HEK293 (cell line): ENCODE measurements around the gene POLD1.

ENCODE experiments used
- CTCF ChIA-PET: fragments of 350-600 bp; formaldehyde crosslinking; extraction: SDS; loops from one replicate; lab custom pipeline; 2021; ENCODE audit warnings: antibody characterized with exemption; lab: Yijun Ruan, JAX
- POLR2A ChIA-PET: fragments of 300-600 bp; formaldehyde crosslinking; extraction: SDS; loops from one replicate; lab custom pipeline; 2020; ENCODE audit warnings: antibody characterized with exemption, inconsistent platforms; lab: Yijun Ruan, JAX
- H3K27ac ChIP-seq: fragments of 200-500 bp; sonication (Bioruptor generic); 2 replicates; pipeline ENCODE4 v1.5.1; 2014; ENCODE audit warnings: low read depth, low read length, control low read depth, inconsistent platforms; ENCODE audit errors: extremely low read depth
- H3K36me3 ChIP-seq, 2 experiments: fragments of 200-500 bp in 1 of 2; sonication (Bioruptor generic) in 1 of 2; 1 replicate in 1 of 2; 2 replicates in 1 of 2; pipeline ENCODE4 v1.5.1; 2014 to 2017; ENCODE audit warnings: inconsistent platforms in 2 of 2, low read length in 2 of 2; ENCODE audit not compliant: control insufficient read depth in 2 of 2, insufficient read depth in 1 of 2
- H3K4me1 ChIP-seq: fragments of 200-500 bp; sonication (Bioruptor generic); 2 replicates; pipeline ENCODE4 v1.5.1; 2014; ENCODE audit warnings: mild to moderate bottlenecking, low read length, inconsistent platforms; ENCODE audit not compliant: control insufficient read depth, insufficient read depth
- H3K4me3 ChIP-seq: 2 replicates; pipeline ENCODE4 v1.5.1; 2011; ENCODE audit warnings: low read depth, mild to moderate bottlenecking, control low read depth, low read length, moderate library complexity
- H3K9me3 ChIP-seq: fragments of 200-500 bp; sonication (Bioruptor generic); 2 replicates; pipeline ENCODE4 v1.5.1; 2014; ENCODE audit warnings: low read depth, low read length, inconsistent platforms; ENCODE audit not compliant: control insufficient read depth, insufficient read depth
- EGR2 ChIP-seq: fragments of 450-650 bp; formaldehyde crosslinking; IDR thresholded peaks from 2 replicates; pipeline ENCODE4 v1.5.1; 2016; ENCODE audit warnings: low read depth, missing biosample characterization, missing genetic modification characterization
- IKZF3 ChIP-seq: fragments of 450-650 bp; IDR thresholded peaks from 2 replicates; pipeline ENCODE4 v1.5.0; 2018; ENCODE audit warnings: missing biosample characterization, mild to moderate bottlenecking, missing genetic modification characterization, moderate library complexity
- PRDM1 ChIP-seq: fragments of 450-650 bp; formaldehyde crosslinking; IDR thresholded peaks from 2 replicates; pipeline ENCODE4; 2016; ENCODE audit warnings: missing biosample characterization, missing genetic modification characterization
- SP7 ChIP-seq: fragments of 450-650 bp; formaldehyde crosslinking; IDR thresholded peaks from 2 replicates; pipeline ENCODE4 v1.5.1; 2016; ENCODE audit warnings: missing biosample characterization, missing genetic modification characterization
- YY1 ChIP-seq: fragments of 450-650 bp; formaldehyde crosslinking; IDR thresholded peaks from 2 replicates; pipeline ENCODE4 v1.5.1; 2018; ENCODE audit warnings: missing biosample characterization, missing genetic modification characterization
- ZBTB17 ChIP-seq: fragments of 450-650 bp; formaldehyde crosslinking; IDR thresholded peaks from 2 replicates; pipeline ENCODE4 v1.5.1; 2016; ENCODE audit warnings: missing biosample characterization, missing genetic modification characterization
- ZEB2 ChIP-seq: fragments of 450-650 bp; formaldehyde crosslinking; IDR thresholded peaks from 2 replicates; pipeline ENCODE4 v1.5.1; 2016; ENCODE audit warnings: missing biosample characterization, missing genetic modification characterization
- ZFP69B ChIP-seq: fragments of 450-650 bp; formaldehyde crosslinking; IDR thresholded peaks from 2 replicates; pipeline ENCODE4 v1.5.1; 2016; ENCODE audit warnings: missing biosample characterization, missing genetic modification characterization
- ZNF114 ChIP-seq: fragments of 450-650 bp; formaldehyde crosslinking; IDR thresholded peaks from 2 replicates; pipeline ENCODE4 v1.5.0; 2017; ENCODE audit warnings: missing biosample characterization, missing genetic modification characterization
- ZNF16 ChIP-seq: fragments of 450-650 bp; formaldehyde crosslinking; IDR thresholded peaks from 2 replicates; pipeline ENCODE4 v1.5.1; 2016; ENCODE audit warnings: low read depth, missing biosample characterization, missing genetic modification characterization
- ZNF211 ChIP-seq: fragments of 450-650 bp; formaldehyde crosslinking; IDR thresholded peaks from 2 replicates; pipeline ENCODE4 v1.5.1; 2016; ENCODE audit warnings: low read depth, missing biosample characterization, missing genetic modification characterization
- ZNF24 ChIP-seq: fragments of 450-650 bp; formaldehyde crosslinking; IDR thresholded peaks from 2 replicates; pipeline ENCODE4 v1.5.1; 2016; ENCODE audit warnings: missing biosample characterization, missing genetic modification characterization
- ZNF366 ChIP-seq: fragments of 450-650 bp; formaldehyde crosslinking; conservative IDR thresholded peaks from 2 replicates; pipeline ENCODE4 v1.5.1; 2016; ENCODE audit warnings: missing biosample characterization, missing genetic modification characterization
- ZNF416 ChIP-seq: fragments of 450-650 bp; formaldehyde crosslinking; IDR thresholded peaks from 2 replicates; pipeline ENCODE4 v1.5.1; 2016; ENCODE audit warnings: missing biosample characterization, missing genetic modification characterization
- ZNF426 ChIP-seq: fragments of 450-650 bp; formaldehyde crosslinking; IDR thresholded peaks from 2 replicates; pipeline ENCODE4 v1.5.1; 2017; ENCODE audit warnings: missing biosample characterization, missing genetic modification characterization, mild to moderate bottlenecking, inconsistent platforms, moderate library complexity
- ZNF510 ChIP-seq: fragments of 450-650 bp; formaldehyde crosslinking; IDR thresholded peaks from 2 replicates; pipeline ENCODE4 v1.5.1; 2018; ENCODE audit warnings: mild to moderate bottlenecking, missing genetic modification characterization, missing biosample characterization; ENCODE audit not compliant: insufficient replicate concordance
- ZNF658 ChIP-seq: fragments of 450-650 bp; formaldehyde crosslinking; IDR thresholded peaks from 2 replicates; pipeline ENCODE4; 2016; ENCODE audit warnings: missing biosample characterization, missing genetic modification characterization
- ZNF747 ChIP-seq: fragments of 450-650 bp; formaldehyde crosslinking; IDR thresholded peaks from 2 replicates; pipeline ENCODE4 v1.5.1; 2016; ENCODE audit warnings: missing biosample characterization, missing genetic modification characterization
- TF ChIP-seq, protein P1 (sequence below): fragments of 450-650 bp; formaldehyde crosslinking; IDR thresholded peaks from 2 replicates; pipeline ENCODE4 v1.5.1; 2017; ENCODE audit warnings: missing biosample characterization, mild to moderate bottlenecking, missing genetic modification characterization, moderate library complexity
- TF ChIP-seq, protein P2 (sequence below): fragments of 450-650 bp; formaldehyde crosslinking; IDR thresholded peaks from 2 replicates; pipeline ENCODE4 v1.5.1; 2016; ENCODE audit warnings: missing biosample characterization, missing genetic modification characterization, borderline replicate concordance
- TF ChIP-seq, protein P3 (sequence below): fragments of 450-650 bp; formaldehyde crosslinking; IDR thresholded peaks from 2 replicates; pipeline ENCODE4 v1.5.1; 2017; ENCODE audit warnings: missing biosample characterization, missing genetic modification characterization
- TF ChIP-seq, protein P4 (sequence below): sonication (generic); formaldehyde crosslinking; IDR thresholded peaks from 2 replicates; pipeline ENCODE4 v1.8.1; 2022; ENCODE audit warnings: mild to moderate bottlenecking, moderate library complexity, missing genetic modification reagents
- TF ChIP-seq, protein P5 (sequence below): fragments of 450-650 bp; formaldehyde crosslinking; IDR thresholded peaks from 2 replicates; pipeline ENCODE4 v1.5.1; 2017; ENCODE audit warnings: missing biosample characterization, missing genetic modification characterization

POLD1 gene

DNA sequence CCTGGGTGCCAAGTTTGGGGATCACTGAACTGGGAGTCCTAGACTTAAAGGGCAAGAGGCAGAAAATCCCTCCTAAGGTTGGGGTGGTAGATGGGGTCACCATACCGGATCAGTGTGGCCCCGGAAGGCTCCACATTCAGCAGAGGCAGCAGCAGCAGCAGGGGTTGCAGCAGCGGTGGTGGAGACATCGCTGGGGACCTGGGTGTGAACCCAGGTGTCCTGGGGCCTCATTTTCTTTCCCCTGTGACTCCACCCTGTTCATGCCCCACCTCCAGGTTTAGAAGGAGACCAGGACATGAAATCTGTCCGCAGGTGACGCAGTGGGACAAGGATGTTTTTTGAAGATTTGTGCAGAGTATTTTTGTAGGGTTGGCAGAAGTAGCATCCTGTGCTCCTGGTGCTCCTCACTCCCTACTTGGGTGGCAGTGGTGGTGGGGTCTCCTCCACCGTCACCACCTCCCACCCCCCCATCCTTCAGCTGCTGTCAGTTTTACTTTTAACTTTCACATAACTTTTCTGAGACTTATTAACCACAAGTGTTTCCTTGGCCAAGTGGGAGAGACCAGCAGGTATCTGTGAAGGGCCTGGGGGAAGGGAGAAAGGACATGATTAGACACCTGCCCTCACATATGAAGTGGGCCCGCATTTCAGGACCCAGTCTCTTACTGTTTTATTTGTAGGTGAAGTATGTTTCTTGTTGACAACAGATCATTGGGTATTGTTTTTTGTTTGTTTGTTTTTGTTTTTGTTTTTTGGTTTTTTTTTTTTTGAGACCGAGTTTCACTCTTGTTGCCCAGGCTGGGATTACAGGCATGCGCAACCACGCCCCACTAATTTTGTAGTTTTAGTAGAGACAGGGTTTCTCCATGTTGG, 18.5 kb upstream of the POLD1 start, which contains the start of gene NAPSA (continued):
- TF ChIP-seq ZFP69B (tag by site-specific recombination) (0 out of 2 replicates have a peak, but pooled peaks have one; percentile 27), PRDM1 (tag by site-specific recombination) (0 out of 2 replicates have a peak, but pooled peaks have one; percentile 17), ZNF416 (tag by site-specific recombination) (no peak), ZNF211 (tag by site-specific recombination) (no peak), ZNF366 (no peak), EGR2 (tag by site-specific recombination) (no peak), ZNF426 (tag by site-specific recombination) (no peak)
- TF ChIP-seq, protein P1, sequence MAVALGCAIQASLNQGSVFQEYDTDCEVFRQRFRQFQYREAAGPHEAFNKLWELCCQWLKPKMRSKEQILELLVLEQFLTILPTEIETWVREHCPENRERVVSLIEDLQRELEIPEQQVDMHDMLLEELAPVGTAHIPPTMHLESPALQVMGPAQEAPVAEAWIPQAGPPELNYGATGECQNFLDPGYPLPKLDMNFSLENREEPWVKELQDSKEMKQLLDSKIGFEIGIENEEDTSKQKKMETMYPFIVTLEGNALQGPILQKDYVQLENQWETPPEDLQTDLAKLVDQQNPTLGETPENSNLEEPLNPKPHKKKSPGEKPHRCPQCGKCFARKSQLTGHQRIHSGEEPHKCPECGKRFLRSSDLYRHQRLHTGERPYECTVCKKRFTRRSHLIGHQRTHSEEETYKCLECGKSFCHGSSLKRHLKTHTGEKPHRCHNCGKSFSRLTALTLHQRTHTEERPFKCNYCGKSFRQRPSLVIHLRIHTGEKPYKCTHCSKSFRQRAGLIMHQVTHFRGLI (tag by site-specific recombination), result no peak
- TF ChIP-seq, protein P2, sequence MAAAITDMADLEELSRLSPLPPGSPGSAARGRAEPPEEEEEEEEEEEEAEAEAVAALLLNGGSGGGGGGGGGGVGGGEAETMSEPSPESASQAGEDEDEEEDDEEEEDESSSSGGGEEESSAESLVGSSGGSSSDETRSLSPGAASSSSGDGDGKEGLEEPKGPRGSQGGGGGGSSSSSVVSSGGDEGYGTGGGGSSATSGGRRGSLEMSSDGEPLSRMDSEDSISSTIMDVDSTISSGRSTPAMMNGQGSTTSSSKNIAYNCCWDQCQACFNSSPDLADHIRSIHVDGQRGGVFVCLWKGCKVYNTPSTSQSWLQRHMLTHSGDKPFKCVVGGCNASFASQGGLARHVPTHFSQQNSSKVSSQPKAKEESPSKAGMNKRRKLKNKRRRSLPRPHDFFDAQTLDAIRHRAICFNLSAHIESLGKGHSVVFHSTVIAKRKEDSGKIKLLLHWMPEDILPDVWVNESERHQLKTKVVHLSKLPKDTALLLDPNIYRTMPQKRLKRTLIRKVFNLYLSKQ (tag by site-specific recombination), result no peak

DNA sequence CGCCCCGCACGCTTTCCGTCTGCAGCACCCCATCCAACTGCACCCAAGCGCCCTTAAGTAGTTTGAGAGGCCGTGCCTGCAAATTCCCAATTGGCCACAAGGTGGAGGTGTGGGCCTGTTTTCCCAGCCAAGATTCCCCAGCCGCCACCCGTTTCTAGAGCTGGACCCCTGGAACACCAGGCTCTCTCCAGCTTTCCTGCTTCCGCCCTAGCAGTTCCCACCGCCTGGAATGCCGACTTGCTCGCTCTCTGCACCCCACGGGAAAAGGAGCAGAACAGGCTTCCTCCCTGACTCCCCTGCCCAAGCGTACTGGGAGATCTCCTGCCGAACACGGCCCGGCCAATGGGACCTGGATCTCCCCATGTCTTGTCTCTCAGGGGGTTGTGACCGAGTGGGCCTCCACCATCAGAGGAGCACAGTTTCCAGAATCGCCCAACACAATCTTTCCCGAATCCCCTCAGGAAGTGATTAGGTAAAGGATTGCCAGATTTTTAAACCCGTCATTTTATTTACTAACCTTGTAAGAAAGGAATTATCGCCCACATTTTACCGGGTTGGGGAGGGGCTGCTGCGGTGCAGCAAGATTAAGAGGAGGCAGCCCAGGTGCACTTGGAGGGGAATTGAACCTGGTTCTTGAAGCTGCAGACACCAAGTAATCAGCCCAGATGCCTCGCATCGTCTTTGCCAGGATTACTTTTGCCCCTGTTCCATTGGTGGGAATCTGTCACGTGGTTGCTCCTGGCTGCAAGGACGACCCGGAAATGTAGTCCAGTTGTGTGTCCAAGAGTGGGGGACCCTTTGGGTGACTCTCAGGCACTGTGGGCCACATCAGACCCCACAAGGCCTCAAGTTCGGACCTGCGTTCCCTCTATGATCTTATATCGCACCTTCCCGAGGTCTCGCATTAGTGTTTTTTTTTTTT, 15.2 kb upstream of the POLD1 start:
- Histone ChIP-seq H3K36me3 (no peaks in the 10 kb centered on the region), H3K27ac (peak overlapping the region; percentile 48), H3K4me1 (no peaks in the 10 kb centered on the region), H3K4me3 (peak overlapping the region; percentile 41), H3K9me3 (no peaks in the 10 kb centered on the region)
- CTCF ChIA-PET, result interaction anchor here (0.6 to 6.5 kb wide), 37 partner anchors 8 to 553 kb away, joined by 3 to 99 read pairs (median 4); partner anchors contain the start of gene JOSD2
- POLR2A ChIA-PET, result interaction anchor here (0.5 to 1.8 kb wide), 10 partner anchors 12 to 356 kb away, joined by 3 to 6 read pairs (median 4); partner anchors contain the start of genes JOSD2 and POLD1
- no peak for TF ChIP-seq ZNF510
- no peak for TF ChIP-seq ZNF114 (tag by site-specific recombination)
- TF ChIP-seq ZNF16, result no peak
- no peak for TF ChIP-seq ZEB2 (tag by site-specific recombination)
- TF ChIP-seq SP7, result no peak
- TF ChIP-seq, protein P3, sequence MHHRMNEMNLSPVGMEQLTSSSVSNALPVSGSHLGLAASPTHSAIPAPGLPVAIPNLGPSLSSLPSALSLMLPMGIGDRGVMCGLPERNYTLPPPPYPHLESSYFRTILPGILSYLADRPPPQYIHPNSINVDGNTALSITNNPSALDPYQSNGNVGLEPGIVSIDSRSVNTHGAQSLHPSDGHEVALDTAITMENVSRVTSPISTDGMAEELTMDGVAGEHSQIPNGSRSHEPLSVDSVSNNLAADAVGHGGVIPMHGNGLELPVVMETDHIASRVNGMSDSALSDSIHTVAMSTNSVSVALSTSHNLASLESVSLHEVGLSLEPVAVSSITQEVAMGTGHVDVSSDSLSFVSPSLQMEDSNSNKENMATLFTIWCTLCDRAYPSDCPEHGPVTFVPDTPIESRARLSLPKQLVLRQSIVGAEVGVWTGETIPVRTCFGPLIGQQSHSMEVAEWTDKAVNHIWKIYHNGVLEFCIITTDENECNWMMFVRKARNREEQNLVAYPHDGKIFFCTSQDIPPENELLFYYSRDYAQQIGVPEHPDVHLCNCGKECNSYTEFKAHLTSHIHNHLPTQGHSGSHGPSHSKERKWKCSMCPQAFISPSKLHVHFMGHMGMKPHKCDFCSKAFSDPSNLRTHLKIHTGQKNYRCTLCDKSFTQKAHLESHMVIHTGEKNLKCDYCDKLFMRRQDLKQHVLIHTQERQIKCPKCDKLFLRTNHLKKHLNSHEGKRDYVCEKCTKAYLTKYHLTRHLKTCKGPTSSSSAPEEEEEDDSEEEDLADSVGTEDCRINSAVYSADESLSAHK, result 0 out of 2 replicates have a peak, but pooled peaks have one; percentile 12
- TF ChIP-seq ZNF658 (tag by site-specific recombination), result no peak
- no peak for TF ChIP-seq EGR2 (tag by site-specific recombination)
- peak; percentile 40; the same call in 1 of the 2 replicates for TF ChIP-seq ZNF24 (tag by site-specific recombination)
- no peak for TF ChIP-seq YY1 (tag by site-specific recombination)
- TF ChIP-seq, protein P4, sequence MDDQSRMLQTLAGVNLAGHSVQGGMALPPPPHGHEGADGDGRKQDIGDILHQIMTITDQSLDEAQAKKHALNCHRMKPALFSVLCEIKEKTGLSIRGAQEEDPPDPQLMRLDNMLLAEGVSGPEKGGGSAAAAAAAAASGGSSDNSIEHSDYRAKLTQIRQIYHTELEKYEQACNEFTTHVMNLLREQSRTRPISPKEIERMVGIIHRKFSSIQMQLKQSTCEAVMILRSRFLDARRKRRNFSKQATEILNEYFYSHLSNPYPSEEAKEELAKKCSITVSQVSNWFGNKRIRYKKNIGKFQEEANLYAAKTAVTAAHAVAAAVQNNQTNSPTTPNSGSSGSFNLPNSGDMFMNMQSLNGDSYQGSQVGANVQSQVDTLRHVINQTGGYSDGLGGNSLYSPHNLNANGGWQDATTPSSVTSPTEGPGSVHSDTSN (CRISPR knock-in tag), result no peak
- TF ChIP-seq, protein P5, sequence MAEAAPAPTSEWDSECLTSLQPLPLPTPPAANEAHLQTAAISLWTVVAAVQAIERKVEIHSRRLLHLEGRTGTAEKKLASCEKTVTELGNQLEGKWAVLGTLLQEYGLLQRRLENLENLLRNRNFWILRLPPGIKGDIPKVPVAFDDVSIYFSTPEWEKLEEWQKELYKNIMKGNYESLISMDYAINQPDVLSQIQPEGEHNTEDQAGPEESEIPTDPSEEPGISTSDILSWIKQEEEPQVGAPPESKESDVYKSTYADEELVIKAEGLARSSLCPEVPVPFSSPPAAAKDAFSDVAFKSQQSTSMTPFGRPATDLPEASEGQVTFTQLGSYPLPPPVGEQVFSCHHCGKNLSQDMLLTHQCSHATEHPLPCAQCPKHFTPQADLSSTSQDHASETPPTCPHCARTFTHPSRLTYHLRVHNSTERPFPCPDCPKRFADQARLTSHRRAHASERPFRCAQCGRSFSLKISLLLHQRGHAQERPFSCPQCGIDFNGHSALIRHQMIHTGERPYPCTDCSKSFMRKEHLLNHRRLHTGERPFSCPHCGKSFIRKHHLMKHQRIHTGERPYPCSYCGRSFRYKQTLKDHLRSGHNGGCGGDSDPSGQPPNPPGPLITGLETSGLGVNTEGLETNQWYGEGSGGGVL (tag by site-specific recombination), result no peak
- peak; percentile 97 for TF ChIP-seq IKZF3 (tag by site-specific recombination)
- TF ChIP-seq ZNF747 (tag by site-specific recombination), result no peak
- peak; percentile 93 for TF ChIP-seq ZBTB17 (tag by site-specific recombination)
